Measurements from ENCODE around the gene IER2.

DNA sequence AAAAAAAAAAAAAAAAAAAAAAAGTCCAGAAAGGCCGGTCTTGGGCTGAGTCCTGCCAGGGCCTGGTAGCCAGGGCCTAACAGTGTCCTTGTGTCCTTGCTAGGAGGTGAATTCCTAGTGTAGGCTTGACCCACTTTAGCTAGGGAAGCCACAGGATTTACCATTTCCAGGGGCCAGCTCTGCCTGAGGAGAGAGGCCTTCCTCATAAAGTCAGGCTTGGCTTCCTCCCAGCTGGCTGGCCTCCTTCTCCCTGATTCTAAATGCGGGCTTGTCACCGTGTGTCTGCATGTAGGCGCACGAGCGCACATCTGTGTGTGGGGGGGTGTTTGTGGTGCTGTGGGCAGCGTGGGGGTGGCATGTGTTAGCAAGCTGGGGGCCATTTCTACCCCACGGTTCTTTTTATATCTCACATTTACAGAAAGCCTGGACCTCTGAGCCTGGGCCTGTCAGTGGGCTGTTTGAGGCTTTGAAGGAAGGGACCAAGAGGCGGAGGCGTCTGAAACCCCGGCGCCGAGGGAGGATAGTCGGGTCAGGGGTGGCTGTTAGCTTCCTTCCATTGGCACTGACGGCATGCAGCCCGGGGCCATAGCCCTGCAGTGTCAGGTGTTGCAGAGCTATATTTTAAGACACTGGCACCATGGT, 31.7 kb downstream of the IER2 start:
- TF ChIP-seq, protein P1, sequence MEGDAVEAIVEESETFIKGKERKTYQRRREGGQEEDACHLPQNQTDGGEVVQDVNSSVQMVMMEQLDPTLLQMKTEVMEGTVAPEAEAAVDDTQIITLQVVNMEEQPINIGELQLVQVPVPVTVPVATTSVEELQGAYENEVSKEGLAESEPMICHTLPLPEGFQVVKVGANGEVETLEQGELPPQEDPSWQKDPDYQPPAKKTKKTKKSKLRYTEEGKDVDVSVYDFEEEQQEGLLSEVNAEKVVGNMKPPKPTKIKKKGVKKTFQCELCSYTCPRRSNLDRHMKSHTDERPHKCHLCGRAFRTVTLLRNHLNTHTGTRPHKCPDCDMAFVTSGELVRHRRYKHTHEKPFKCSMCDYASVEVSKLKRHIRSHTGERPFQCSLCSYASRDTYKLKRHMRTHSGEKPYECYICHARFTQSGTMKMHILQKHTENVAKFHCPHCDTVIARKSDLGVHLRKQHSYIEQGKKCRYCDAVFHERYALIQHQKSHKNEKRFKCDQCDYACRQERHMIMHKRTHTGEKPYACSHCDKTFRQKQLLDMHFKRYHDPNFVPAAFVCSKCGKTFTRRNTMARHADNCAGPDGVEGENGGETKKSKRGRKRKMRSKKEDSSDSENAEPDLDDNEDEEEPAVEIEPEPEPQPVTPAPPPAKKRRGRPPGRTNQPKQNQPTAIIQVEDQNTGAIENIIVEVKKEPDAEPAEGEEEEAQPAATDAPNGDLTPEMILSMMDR (IDR thresholded peaks at IDR 0.05; ENCODE audit: control extremely low read depth in 1 of 3, insufficient read depth in 1 of 3, low read depth in 1 of 3, low read length in 3 of 3): no peak
- TF ChIP-seq TAF1 (IDR thresholded peaks at IDR 0.05; ENCODE audit: low read depth, low read length): no peak
- no peak for TF ChIP-seq POLR2A (IDR thresholded peaks at IDR 0.05; ENCODE audit: control extremely low read depth in 1 of 2, low read depth in 2 of 2, low read length in 2 of 2)
- TF ChIP-seq HDAC6 (IDR thresholded peaks at IDR 0.05; ENCODE audit: low read depth, low read length): no peak
- TF ChIP-seq EGR1 (IDR thresholded peaks at IDR 0.05; ENCODE audit: borderline replicate concordance, low read depth, low read length): no peak
- no peak for TF ChIP-seq EZH2 (IDR thresholded peaks at IDR 0.05; ENCODE audit: low read depth, low read length, severe bottlenecking)

Measured in H1 (cell line).